ENCODE measurements around the gene TBC1D22A.

Gene TBC1D22A

GRCh38 chr22:46754110-46754799 is 8.2 kb upstream of the TBC1D22A start:
- no peak for FAIRE-seq

- no peak for FAIRE-seq
Measured at GRCh38 chr22:46754826-46755225, 7.6 kb upstream of the TBC1D22A start.

- FAIRE-seq = no peak
Measured at GRCh38 chr22:46755525-46755924, 6.9 kb upstream of the TBC1D22A start.

GRCh38 chr22:46756097-46756496 is 6.4 kb upstream of the TBC1D22A start:
- no peak for FAIRE-seq

GRCh38 chr22:46757104-46757503 is 5.3 kb upstream of the TBC1D22A start:
- FAIRE-seq = no peak

GRCh38 chr22:46758121-46758520 is 4.3 kb upstream of the TBC1D22A start:
- no peak for FAIRE-seq

GRCh38 chr22:46758867-46759290 is 3.6 kb upstream of the TBC1D22A start:
- FAIRE-seq = no peak

GRCh38 chr22:46761017-46761416 is 1.4 kb upstream of the TBC1D22A start:
- no peak for FAIRE-seq

- FAIRE-seq = no peak
Measured at GRCh38 chr22:46761539-46762237, 762 bp upstream of the TBC1D22A start.

- no peak for FAIRE-seq
Measured at GRCh38 chr22:46763051-46763705, 728 bp downstream of the TBC1D22A start.

GRCh38 chr22:46764140-46764680 is 1.8 kb downstream of the TBC1D22A start:
- no peak for FAIRE-seq

GRCh38 chr22:46764779-46765485 is 2.5 kb downstream of the TBC1D22A start:
- FAIRE-seq = no peak

- no peak for FAIRE-seq
Measured at GRCh38 chr22:46766611-46767010, 4.2 kb downstream of the TBC1D22A start.

- no peak for FAIRE-seq
Measured at GRCh38 chr22:46767249-46767985, 5.0 kb downstream of the TBC1D22A start.

GRCh38 chr22:46769191-46769675 is 6.8 kb downstream of the TBC1D22A start:
- no peak for FAIRE-seq

- FAIRE-seq = no peak
Measured at GRCh38 chr22:46769706-46770105, 7.3 kb downstream of the TBC1D22A start.

- no peak for FAIRE-seq
Measured at GRCh38 chr22:46770151-46770641, 7.7 kb downstream of the TBC1D22A start.

GRCh38 chr22:46770726-46771125 is 8.3 kb downstream of the TBC1D22A start:
- no peak for FAIRE-seq

- no peak for FAIRE-seq
Measured at GRCh38 chr22:46773076-46773475, 10.6 kb downstream of the TBC1D22A start.

- FAIRE-seq = no peak
Measured at GRCh38 chr22:46774253-46774979, 12.0 kb downstream of the TBC1D22A start.

All from A204.1 (cell line).